Nephron progenitor cell (in vitro differentiated cells): ENCODE results near the gene CADPS2.

Experiments used
- DNase-seq: peaks from one replicate; pipeline ENCODE4 v3.0.0; 2021
- H3K27ac Mint-ChIP-seq: 2 replicates; pipeline ENCODE4 v1.8.0; 2021; ENCODE audit warnings: mild to moderate bottlenecking, moderate library complexity, mixed read lengths
- H3K27me3 Mint-ChIP-seq: 2 replicates; pipeline ENCODE4 v1.8.0; 2021; ENCODE audit warnings: mild to moderate bottlenecking, low read depth, mixed read lengths; ENCODE audit not compliant: poor library complexity
- H3K36me3 Mint-ChIP-seq: 2 replicates; pipeline ENCODE4 v1.8.0; 2021; ENCODE audit warnings: low read depth, mixed read lengths
- H3K4me1 Mint-ChIP-seq: 2 replicates; pipeline ENCODE4 v1.8.0; 2021; ENCODE audit warnings: mixed read lengths
- H3K4me3 Mint-ChIP-seq: 2 replicates; pipeline ENCODE4 v1.8.0; 2021; ENCODE audit warnings: mild to moderate bottlenecking, moderate library complexity, mixed read lengths
- H3K9me3 Mint-ChIP-seq: 2 replicates; pipeline ENCODE4 v1.8.0; 2021; ENCODE audit warnings: mild to moderate bottlenecking, moderate library complexity, mixed read lengths
- CTCF ChIP-seq: fragments of 200-600 bp; sonication (generic); IDR thresholded peaks from 2 replicates; pipeline ENCODE4 v1.5.0; 2021; ENCODE audit warnings: antibody characterized with exemption

CADPS2 gene

GRCh38 chr7:122756860-122757259 is 129.4 kb downstream of the CADPS2 start:
- no peak for TF ChIP-seq CTCF
- Mint-ChIP-seq H3K27me3 (no peaks in the 10 kb centered on the region), H3K9me3 (no peaks in the 10 kb centered on the region), H3K36me3 (no peaks in the 10 kb centered on the region), H3K4me3 (no peak overlapping the region), H3K27ac (no peak overlapping the region), H3K4me1 (no peaks in the 10 kb centered on the region)
- no peak for DNase-seq

GRCh38 chr7:122755696-122756095 is 130.6 kb downstream of the CADPS2 start:
- TF ChIP-seq CTCF, result no peak
- H3K27ac Mint-ChIP-seq, result no peak overlapping the region
- no peaks in the 10 kb centered on the region for H3K4me1 Mint-ChIP-seq
- H3K4me3 Mint-ChIP-seq, result no peak overlapping the region
- no peaks in the 10 kb centered on the region for H3K27me3 Mint-ChIP-seq
- no peaks in the 10 kb centered on the region for H3K9me3 Mint-ChIP-seq
- H3K36me3 Mint-ChIP-seq, result no peaks in the 10 kb centered on the region
- DNase-seq, result no peak

- no peak overlapping the region for H3K27ac Mint-ChIP-seq
- no peaks in the 10 kb centered on the region for H3K4me1 Mint-ChIP-seq
- no peaks in the 10 kb centered on the region for H3K9me3 Mint-ChIP-seq
- no peaks in the 10 kb centered on the region for H3K27me3 Mint-ChIP-seq
- no peaks in the 10 kb centered on the region for H3K36me3 Mint-ChIP-seq
- DNase-seq, result no peak
- H3K4me3 Mint-ChIP-seq, result no peak overlapping the region
- no peak for TF ChIP-seq CTCF
Observed at GRCh38 chr7:122752583-122752982, 133.7 kb downstream of the CADPS2 start.

GRCh38 chr7:122750389-122750788 is 135.9 kb downstream of the CADPS2 start:
- H3K36me3 Mint-ChIP-seq, result no peaks in the 10 kb centered on the region
- H3K27me3 Mint-ChIP-seq, result no peaks in the 10 kb centered on the region
- no peak for TF ChIP-seq CTCF
- no peak overlapping the region for H3K27ac Mint-ChIP-seq
- no peaks in the 10 kb centered on the region for H3K9me3 Mint-ChIP-seq
- no peak for DNase-seq
- no peak overlapping the region for H3K4me3 Mint-ChIP-seq
- H3K4me1 Mint-ChIP-seq, result no peaks in the 10 kb centered on the region

- no peaks in the 10 kb centered on the region for H3K36me3 Mint-ChIP-seq
- no peak overlapping the region for H3K27ac Mint-ChIP-seq
- no peaks in the 10 kb centered on the region for H3K4me1 Mint-ChIP-seq
- H3K4me3 Mint-ChIP-seq, result no peak overlapping the region
- no peak for DNase-seq
- no peaks in the 10 kb centered on the region for H3K27me3 Mint-ChIP-seq
- no peaks in the 10 kb centered on the region for H3K9me3 Mint-ChIP-seq
- no peak for TF ChIP-seq CTCF
Observed at GRCh38 chr7:122748195-122748594, 138.1 kb downstream of the CADPS2 start.

GRCh38 chr7:122746948-122747347 is 139.3 kb downstream of the CADPS2 start:
- Mint-ChIP-seq H3K4me1 (no peaks in the 10 kb centered on the region), H3K27ac (no peak overlapping the region), H3K36me3 (no peaks in the 10 kb centered on the region), H3K4me3 (no peak overlapping the region), H3K27me3 (no peaks in the 10 kb centered on the region), H3K9me3 (no peaks in the 10 kb centered on the region)
- no peak for TF ChIP-seq CTCF
- no peak for DNase-seq
